Astrocyte of the cerebellum (primary cell): ENCODE data around the gene TEX28.
"Not testable (repeated sequence)": the region's sequence is repeated elsewhere in the genome, so short reads cannot be mapped to it uniquely, and the experiment has no call there.

Source experiments
- DNase-seq: peaks from one replicate; pipeline ENCODE4 v3.0.0-alpha.2; 2011; ENCODE audit warnings: low read depth
- H3K4me3 ChIP-seq: 2 replicates; pipeline ENCODE4 v1.5.1; 2011; ENCODE audit warnings: mild to moderate bottlenecking, low read depth, low read length, moderate library complexity
- in situ Hi-C: cut with HindIII; loops from 2 replicates; pipeline ENCODE4 v1.10.0; 2017; ENCODE audit warnings: low sequenced_read_pairs
- TF ChIP-seq, protein P1 (sequence below): IDR thresholded peaks from 2 replicates; pipeline ENCODE4 v1.5.1; 2012; ENCODE audit warnings: low read length, low read depth, moderate library complexity, mild to moderate bottlenecking; ENCODE audit errors: missing control alignments

Gene TEX28, protein sequence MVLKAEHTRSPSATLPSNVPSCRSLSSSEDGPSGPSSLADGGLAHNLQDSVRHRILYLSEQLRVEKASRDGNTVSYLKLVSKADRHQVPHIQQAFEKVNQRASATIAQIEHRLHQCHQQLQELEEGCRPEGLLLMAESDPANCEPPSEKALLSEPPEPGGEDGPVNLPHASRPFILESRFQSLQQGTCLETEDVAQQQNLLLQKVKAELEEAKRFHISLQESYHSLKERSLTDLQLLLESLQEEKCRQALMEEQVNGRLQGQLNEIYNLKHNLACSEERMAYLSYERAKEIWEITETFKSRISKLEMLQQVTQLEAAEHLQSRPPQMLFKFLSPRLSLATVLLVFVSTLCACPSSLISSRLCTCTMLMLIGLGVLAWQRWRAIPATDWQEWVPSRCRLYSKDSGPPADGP

DNA sequence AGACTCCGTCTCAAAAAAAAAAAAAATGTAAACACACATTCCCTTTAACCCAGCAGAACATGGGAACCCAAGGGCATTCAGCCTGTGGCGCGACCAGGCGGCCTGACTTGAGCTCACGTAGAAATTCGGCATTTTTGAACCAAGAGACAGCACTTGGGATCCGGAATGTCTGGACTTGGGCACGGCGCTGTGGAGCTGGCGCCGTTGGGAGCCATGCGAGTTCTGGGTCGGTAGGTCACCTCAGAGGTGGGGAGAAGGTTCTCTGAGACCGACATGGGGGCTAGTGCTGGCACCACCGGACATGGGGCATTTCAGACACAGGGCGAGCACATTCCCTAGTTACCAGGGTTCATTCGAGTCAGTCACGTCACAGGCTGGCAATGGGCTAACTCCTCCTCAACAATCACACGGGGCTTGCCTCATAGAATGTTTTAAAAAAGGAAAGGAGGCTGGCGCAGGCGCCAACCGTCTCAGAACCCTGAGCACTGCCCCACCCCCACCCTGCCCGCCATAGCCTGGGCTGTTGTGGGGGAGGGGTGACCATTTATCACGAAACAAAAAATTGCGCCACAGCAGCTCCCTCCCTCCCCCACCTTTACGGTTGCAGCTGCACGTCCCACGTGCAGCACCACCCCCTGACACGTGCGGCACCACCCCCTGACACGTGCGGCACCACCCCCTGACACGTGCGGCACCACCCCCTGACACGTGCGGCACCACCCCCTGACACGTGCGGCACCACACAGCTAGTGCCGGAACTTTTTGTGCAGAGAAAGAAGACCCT, at the start of gene TEX28:
Gene TEX28, minus strand, starts transcription at position 334 of the 784 bp plus-strand sequence. CDS start 3,007 bp downstream, outside the sequence.
- in situ Hi-C loops = no loop called here

DNA sequence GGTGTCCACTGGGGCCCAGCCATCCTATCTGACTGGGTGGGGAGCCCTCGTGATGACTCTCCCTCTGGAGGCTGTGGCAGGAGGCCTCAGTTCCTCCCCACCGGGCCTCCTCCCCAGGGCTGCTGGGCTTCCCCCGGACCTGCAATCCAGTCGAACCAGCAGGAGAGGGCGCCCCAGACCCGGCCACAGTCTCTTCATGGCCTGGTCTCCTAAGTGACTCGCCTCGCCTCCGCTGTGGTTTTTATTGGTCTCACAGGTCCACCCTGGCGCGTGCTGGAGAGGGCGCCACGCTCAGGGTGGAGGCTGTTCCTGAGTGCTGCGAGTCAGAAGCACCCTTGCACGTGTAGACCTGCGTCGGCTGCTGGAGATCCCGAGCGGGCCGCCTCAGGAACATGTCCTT, 48.7 kb upstream of the TEX28 start:
- DNase-seq, in situ Hi-C loops, H3K4me3 ChIP-seq: not testable (repeated sequence)

More for the DNA sequence above, at the start of gene TEX28:
- DNase-seq = no peak
- TF ChIP-seq, protein P1, sequence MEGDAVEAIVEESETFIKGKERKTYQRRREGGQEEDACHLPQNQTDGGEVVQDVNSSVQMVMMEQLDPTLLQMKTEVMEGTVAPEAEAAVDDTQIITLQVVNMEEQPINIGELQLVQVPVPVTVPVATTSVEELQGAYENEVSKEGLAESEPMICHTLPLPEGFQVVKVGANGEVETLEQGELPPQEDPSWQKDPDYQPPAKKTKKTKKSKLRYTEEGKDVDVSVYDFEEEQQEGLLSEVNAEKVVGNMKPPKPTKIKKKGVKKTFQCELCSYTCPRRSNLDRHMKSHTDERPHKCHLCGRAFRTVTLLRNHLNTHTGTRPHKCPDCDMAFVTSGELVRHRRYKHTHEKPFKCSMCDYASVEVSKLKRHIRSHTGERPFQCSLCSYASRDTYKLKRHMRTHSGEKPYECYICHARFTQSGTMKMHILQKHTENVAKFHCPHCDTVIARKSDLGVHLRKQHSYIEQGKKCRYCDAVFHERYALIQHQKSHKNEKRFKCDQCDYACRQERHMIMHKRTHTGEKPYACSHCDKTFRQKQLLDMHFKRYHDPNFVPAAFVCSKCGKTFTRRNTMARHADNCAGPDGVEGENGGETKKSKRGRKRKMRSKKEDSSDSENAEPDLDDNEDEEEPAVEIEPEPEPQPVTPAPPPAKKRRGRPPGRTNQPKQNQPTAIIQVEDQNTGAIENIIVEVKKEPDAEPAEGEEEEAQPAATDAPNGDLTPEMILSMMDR = no peak
- no peak within 1 kb of the TSS for H3K4me3 ChIP-seq

DNA sequence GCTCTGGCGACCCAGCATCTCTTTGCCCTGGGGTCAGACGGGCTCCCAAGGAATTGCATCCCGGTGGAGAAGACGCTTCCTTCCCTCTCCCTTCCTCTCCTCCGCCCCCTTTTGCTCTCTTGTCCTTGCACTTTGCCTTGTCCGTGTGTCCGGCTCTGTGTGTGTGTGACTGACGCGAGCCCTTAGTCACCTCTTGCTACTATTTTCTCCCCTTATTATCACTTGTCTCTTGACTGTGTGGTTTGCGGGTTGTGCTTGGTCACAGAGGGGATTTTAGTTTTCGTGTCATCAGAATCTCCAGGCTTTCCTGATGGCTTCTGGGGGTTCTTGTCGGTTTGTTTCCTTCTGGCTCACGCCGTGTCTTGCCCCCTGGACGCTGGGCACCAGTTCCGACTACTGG, 48.1 kb upstream of the TEX28 start:
- in situ Hi-C loops, H3K4me3 ChIP-seq, DNase-seq: not testable (repeated sequence)

DNA sequence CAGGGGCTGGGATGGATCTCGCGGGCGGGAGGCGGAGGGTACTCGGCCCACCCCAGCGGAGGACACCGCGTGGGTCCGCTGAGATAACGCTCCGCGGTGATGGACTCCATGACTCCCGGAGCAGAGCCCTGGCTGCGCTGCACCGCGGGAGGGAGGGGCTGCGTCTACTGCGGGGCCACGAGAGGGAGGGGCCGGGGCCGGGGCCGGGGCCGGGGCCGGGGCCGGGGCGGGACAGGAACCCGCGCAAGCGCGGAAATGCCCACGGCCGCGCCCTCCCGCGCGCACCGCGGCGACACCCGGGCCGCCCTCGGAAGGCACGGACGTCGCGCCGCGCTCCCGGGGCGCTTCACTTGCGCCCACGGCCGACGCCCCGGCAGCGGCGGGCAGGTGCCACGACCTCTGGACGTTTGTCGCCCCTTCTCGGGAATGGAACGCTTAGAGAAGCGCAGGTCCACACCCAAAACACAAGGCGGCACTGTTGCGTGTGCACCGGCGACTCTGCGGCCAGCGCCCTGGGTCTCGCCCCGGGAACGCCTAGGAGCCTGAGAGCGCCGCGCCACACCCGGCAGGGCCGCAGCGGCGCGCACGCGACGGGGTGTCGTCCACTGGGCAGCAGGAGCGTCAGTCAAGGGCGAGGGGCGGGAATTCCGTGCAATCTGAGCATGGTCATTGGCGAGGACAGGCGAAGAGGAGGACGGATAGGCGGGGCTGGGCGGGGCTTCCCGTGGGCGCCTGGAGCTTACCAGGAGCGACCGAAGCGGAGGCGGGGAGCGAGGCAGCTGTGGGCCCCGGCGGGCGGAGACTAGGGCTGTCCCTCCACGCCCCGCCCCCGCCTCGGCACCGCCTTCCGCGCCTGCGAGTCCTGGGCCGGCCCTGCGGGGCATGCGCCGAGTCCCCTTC, 46.7 kb upstream of the TEX28 start:
- H3K4me3 ChIP-seq, DNase-seq, in situ Hi-C loops: not testable (repeated sequence)

DNA sequence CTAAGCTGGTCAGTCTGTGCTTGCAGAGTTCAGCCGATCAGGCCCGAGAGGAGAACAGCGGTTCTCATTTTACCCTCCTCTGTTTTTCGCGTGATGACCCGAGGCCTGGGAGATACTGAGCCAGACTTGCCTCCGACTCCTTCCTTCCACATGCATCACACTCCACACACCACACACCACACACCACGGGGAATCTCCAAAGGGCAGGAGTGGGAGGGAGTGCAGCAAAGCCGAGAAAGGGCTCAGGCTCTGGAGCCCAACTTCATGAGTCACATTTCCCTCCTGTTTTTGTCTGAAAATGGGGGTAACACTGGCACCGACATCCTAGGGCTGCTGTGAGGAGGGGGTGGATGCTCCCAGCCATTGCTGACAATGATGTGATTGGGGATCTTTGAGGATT, 39.6 kb upstream of the TEX28 start:
- in situ Hi-C loops = no loop called here
- no peak for DNase-seq
- H3K4me3 ChIP-seq = no peak overlapping the region
- TF ChIP-seq, protein P1 = no peak

DNA sequence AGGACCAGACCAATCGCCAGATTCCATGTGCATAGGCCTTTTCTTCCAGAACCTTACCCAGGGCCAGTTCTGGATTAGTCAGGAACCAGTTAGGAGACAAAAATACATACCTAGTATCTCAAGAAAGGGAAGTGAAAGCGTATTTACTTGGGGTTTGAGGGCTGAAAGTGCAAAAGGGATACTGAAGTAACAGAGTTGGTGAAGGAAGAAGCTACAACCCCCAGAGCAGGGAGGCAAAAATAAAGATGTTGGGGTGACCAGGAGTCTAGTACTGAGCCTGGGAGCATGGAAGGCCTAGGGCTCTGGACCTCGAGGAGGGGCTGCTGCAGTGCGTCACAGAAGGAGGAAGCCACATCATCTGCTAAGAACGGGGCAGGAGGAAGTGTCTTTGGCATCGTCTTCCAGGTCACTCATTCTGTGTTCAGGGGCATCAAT, 38.9 kb upstream of the TEX28 start:
- in situ Hi-C loops = no loop called here
- TF ChIP-seq, protein P1 = no peak
- H3K4me3 ChIP-seq = no peak overlapping the region

DNA sequence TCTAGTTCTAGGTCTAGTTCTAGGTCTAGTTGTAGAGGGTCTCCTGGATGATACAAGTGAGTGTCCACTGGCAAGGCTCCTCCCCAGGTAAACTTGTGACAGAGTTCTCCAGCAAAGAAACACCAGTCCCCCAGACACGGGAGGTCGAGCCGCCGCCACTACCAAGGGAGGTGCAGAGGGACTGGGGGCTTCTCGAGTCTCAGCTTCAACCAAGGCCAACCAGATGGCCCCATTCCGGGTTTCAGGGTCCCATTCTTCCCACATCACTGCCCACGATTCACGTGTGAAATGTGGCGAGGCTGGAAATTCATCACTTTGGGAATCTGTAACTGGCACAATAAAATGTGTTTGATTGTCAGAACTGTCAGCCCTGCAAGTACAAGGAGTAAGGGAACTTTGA, 38.2 kb upstream of the TEX28 start:
- H3K4me3 ChIP-seq = no peak overlapping the region
- DNase-seq = no peak
- in situ Hi-C loops = no loop called here
- TF ChIP-seq, protein P1 = no peak

More for the DNA sequence above, 38.9 kb upstream of the TEX28 start:
- DNase-seq = no peak
